HG02970 (cell line): ENCODE data around the gene AGBL1.

Experiments used
- ATAC-seq: cut with Tn5 transposase; IDR thresholded peaks from one replicate; pipeline ENCODE4 v1.9.1; 2021; ENCODE audit warnings: mild to moderate bottlenecking, moderate library complexity, moderate number of reproducible peaks; ENCODE audit not compliant: unreplicated experiment, low FRiP score

AGBL1 gene

GRCh38 chr15:86892774-86893449, 813.2 kb downstream of the AGBL1 start:
- no peak for ATAC-seq

- no peak for ATAC-seq
These were observed 814.6 kb downstream of the AGBL1 start for GRCh38 chr15:86894269-86894668.

- no peak for ATAC-seq
These were observed 824.2 kb downstream of the AGBL1 start for GRCh38 chr15:86903642-86904421.

- no peak for ATAC-seq
These were observed 826.1 kb downstream of the AGBL1 start for GRCh38 chr15:86905625-86906256.

- ATAC-seq, result no peak
These were observed 826.7 kb downstream of the AGBL1 start for GRCh38 chr15:86906376-86906775.

GRCh38 chr15:86911022-86911421, 831.4 kb downstream of the AGBL1 start:
- no peak for ATAC-seq

GRCh38 chr15:86912661-86913060, 833.0 kb downstream of the AGBL1 start:
- no peak for ATAC-seq

- no peak for ATAC-seq
These were observed 836.2 kb downstream of the AGBL1 start for GRCh38 chr15:86915811-86916331.

- no peak for ATAC-seq
These were observed 837.1 kb downstream of the AGBL1 start for GRCh38 chr15:86916671-86917360.

- no peak for ATAC-seq
These were observed 837.6 kb downstream of the AGBL1 start for GRCh38 chr15:86917361-86917671.

- ATAC-seq, result no peak
These were observed 839.9 kb downstream of the AGBL1 start for GRCh38 chr15:86919581-86919980.

GRCh38 chr15:86929461-86929860, 849.8 kb downstream of the AGBL1 start:
- no peak for ATAC-seq

- no peak for ATAC-seq
These were observed 852.8 kb downstream of the AGBL1 start for GRCh38 chr15:86932456-86932855.

GRCh38 chr15:86935841-86936240, 856.2 kb downstream of the AGBL1 start:
- ATAC-seq, result no peak

GRCh38 chr15:86942285-86942684, 862.6 kb downstream of the AGBL1 start:
- no peak for ATAC-seq

- no peak for ATAC-seq
These were observed 869.0 kb downstream of the AGBL1 start for GRCh38 chr15:86948719-86949118.

GRCh38 chr15:86959254-86959653, 879.6 kb downstream of the AGBL1 start:
- no peak for ATAC-seq

- no peak for ATAC-seq
These were observed 882.0 kb downstream of the AGBL1 start for GRCh38 chr15:86961669-86962068.

- no peak for ATAC-seq
These were observed 884.6 kb downstream of the AGBL1 start for GRCh38 chr15:86964271-86964670.

- no peak for ATAC-seq
These were observed 888.6 kb downstream of the AGBL1 start for GRCh38 chr15:86968244-86968643.

GRCh38 chr15:86969364-86969763, 889.7 kb downstream of the AGBL1 start:
- ATAC-seq, result no peak
